Caco-2 (cell line): ENCODE results near the gene IL24. TPM values are rescaled to one million over a fixed set of nuclear protein-coding genes. Genes with fewer than 3 reads are reported as not detected.

ENCODE experiments used
- BruUV-seq: library from RNA; stranded (reverse); fragments of 400-500 nt; replicated peaks from 2 replicates; lab custom pipeline; 2021; lab: Mats Ljungman, UMichigan
- CTCF ChIA-PET: fragments of 300-600 bp; sonication (Branson Sonifier 250); formaldehyde crosslinking; loops from one replicate; lab custom pipeline; 2022; ENCODE audit warnings: antibody characterized with exemption; lab: Charles Lee
- POLR2A ChIA-PET: fragments of 300-600 bp; sonication (Branson Sonifier 250); formaldehyde crosslinking; loops from one replicate; lab custom pipeline; 2022; ENCODE audit warnings: antibody characterized with exemption; lab: Charles Lee
- DNase-seq, 2 experiments: peaks; one replicate each; pipeline versions ENCODE4 v3.0.0 to v3.0.0-alpha.2; 2020 to 2022
- H3K27me3 ChIP-seq: replicated peaks from 2 replicates; pipeline ENCODE4 v1.6.0; 2011; ENCODE audit warnings: low read length; ENCODE audit not compliant: control insufficient read depth, insufficient read depth
- H3K36me3 ChIP-seq: 2 replicates; pipeline ENCODE4 v1.5.1; 2011; ENCODE audit warnings: low read length; ENCODE audit not compliant: control insufficient read depth, insufficient read depth
- H3K4me1 ChIP-seq: fragments of 250-450 bp; sonication (Bioruptor Pico); 2 replicates; pipeline ENCODE4 v1.5.1; 2020; ENCODE audit warnings: mild to moderate bottlenecking
- H3K4me3 ChIP-seq: 2 replicates; pipeline ENCODE4 v1.5.1; 2011; ENCODE audit warnings: low read depth, mild to moderate bottlenecking, control low read depth, low read length
- H3K9me3 ChIP-seq: fragments of 250-450 bp; sonication (Bioruptor Pico); 2 replicates; pipeline ENCODE4 v1.5.1; 2020; ENCODE audit warnings: mild to moderate bottlenecking, moderate library complexity
- H3K27ac Mint-ChIP-seq: one replicate; pipeline ENCODE4 v1.8.0; 2022; ENCODE audit warnings: mixed read lengths; ENCODE audit not compliant: unreplicated experiment
- H3K27me3 Mint-ChIP-seq: one replicate; pipeline ENCODE4 v1.8.0; 2022; ENCODE audit warnings: mixed read lengths; ENCODE audit not compliant: insufficient read depth, unreplicated experiment
- H3K36me3 Mint-ChIP-seq: one replicate; pipeline ENCODE4 v1.8.0; 2022; ENCODE audit warnings: mild to moderate bottlenecking, mixed read lengths; ENCODE audit not compliant: insufficient read depth, unreplicated experiment
- H3K4me1 Mint-ChIP-seq: one replicate; pipeline ENCODE4 v1.8.0; 2022; ENCODE audit warnings: low read depth, mixed read lengths; ENCODE audit not compliant: unreplicated experiment
- H3K4me3 Mint-ChIP-seq: one replicate; pipeline ENCODE4 v1.8.0; 2022; ENCODE audit warnings: mild to moderate bottlenecking, moderate library complexity, mixed read lengths; ENCODE audit not compliant: unreplicated experiment
- H3K9me3 Mint-ChIP-seq: one replicate; pipeline ENCODE4 v1.8.0; 2022; ENCODE audit warnings: mixed read lengths; ENCODE audit not compliant: unreplicated experiment
- intact Hi-C: fragments of 100-400 bp; cut with micrococcal nuclease; formaldehyde crosslinking; loops from one replicate; pipeline ENCODE4 v1.10.0; 2022; ENCODE audit not compliant: unreplicated experiment
- total RNA-seq: library from RNA; stranded (reverse); gene quantifications from 2 replicates; pipeline ENCODE4 v1.2.3, GENCODE V29; 2022
- TF ChIP-seq, protein P1 (sequence below), 2 experiments: fragments of 200-600 bp in 1 of 2; IDR thresholded peaks; 1 replicate in 1 of 2; 2 replicates in 1 of 2; pipeline versions ENCODE4 v1.5.1 to v1.8.0; 2011 to 2022; ENCODE audit warnings: antibody characterized with exemption in 1 of 2, control low read depth in 1 of 2, inconsistent platforms in 1 of 2, low read depth in 1 of 2, low read length in 1 of 2, mild to moderate bottlenecking in 1 of 2, moderate library complexity in 1 of 2; ENCODE audit not compliant: insufficient read depth in 1 of 2, severe bottlenecking in 1 of 2, unreplicated experiment in 1 of 2

The IL24 gene
- total RNA-seq, 1 experiment from 2014 or later, result not detected

DNA sequence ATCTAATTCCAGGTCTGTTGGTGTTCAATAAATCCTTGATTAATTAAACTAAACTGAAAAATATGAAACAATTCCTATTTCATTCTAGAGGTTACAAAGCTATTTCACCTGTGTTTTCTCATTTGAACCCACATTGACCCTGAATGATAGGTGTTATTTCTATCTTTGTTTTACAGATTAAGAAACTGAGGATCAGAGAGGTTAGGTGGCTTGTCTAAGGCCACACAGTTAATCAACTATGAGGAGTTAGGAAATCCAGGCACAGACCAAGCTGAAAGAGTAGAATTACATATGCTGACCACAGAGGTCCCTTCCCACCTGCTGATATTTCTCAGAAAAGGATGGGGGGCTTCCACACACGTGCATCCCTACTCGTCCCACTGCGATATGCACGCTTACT is 48.5 kb downstream of the IL24 start:
- H3K27me3 ChIP-seq, result no peaks in the 10 kb centered on the region
- peaks cover 7% of the 10 kb centered on the region; the same call in 1 of the 2 replicates for H3K9me3 ChIP-seq
- BruUV-seq, result no TSS peak
- POLR2A ChIA-PET, result no interaction called here
- Mint-ChIP-seq H3K9me3 (peaks cover 6% of the 10 kb centered on the region), H3K27ac (no peak overlapping the region), H3K4me3 (no peak overlapping the region), H3K4me1 (peaks cover 2% of the 10 kb centered on the region), H3K27me3 (no peaks in the 10 kb centered on the region), H3K36me3 (no peaks in the 10 kb centered on the region)
- no peak for DNase-seq
- CTCF ChIA-PET, result no interaction called here
- H3K4me3 ChIP-seq, result no peak overlapping the region
- TF ChIP-seq, protein P1, sequence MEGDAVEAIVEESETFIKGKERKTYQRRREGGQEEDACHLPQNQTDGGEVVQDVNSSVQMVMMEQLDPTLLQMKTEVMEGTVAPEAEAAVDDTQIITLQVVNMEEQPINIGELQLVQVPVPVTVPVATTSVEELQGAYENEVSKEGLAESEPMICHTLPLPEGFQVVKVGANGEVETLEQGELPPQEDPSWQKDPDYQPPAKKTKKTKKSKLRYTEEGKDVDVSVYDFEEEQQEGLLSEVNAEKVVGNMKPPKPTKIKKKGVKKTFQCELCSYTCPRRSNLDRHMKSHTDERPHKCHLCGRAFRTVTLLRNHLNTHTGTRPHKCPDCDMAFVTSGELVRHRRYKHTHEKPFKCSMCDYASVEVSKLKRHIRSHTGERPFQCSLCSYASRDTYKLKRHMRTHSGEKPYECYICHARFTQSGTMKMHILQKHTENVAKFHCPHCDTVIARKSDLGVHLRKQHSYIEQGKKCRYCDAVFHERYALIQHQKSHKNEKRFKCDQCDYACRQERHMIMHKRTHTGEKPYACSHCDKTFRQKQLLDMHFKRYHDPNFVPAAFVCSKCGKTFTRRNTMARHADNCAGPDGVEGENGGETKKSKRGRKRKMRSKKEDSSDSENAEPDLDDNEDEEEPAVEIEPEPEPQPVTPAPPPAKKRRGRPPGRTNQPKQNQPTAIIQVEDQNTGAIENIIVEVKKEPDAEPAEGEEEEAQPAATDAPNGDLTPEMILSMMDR (IDR thresholded peaks at IDR 0.05; ENCODE audit: insufficient read depth in 1 of 2, low read depth in 1 of 2, low read length in 1 of 2, severe bottlenecking in 1 of 2, unreplicated experiment in 1 of 2), result no peak
- no peaks in the 10 kb centered on the region for H3K36me3 ChIP-seq
- intact Hi-C loops, result no loop called here
- H3K4me1 ChIP-seq, result peaks cover 19% of the 10 kb centered on the region

DNA sequence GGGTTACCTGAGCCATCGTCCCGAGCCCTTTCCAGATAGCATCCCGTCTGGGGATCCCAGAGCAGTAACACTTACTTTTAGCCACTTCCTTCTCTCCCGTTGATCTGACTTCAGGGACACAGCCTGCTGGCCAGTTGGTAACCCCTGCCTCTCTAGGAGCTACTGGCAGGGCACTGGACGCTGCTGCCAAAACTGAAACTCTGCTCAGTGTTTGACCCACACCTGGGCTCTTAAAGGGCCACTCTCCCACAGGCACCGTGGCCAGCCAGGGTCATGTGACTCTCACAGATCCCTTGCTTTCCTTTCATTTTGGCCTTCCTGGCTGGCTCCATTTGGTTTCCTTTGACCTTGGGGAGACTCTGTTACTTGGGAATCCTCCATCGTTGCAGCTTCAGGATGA is 49.0 kb downstream of the IL24 start, which contains the start of gene PIGR:
PIGR (minus strand) TSS at position 206 of the 400 bp plus-strand sequence. CDS start 5,935 bp downstream, outside the sequence.
- no peaks in the 10 kb centered on the region for H3K36me3 ChIP-seq
- TF ChIP-seq, protein P1 (IDR thresholded peaks at IDR 0.05; ENCODE audit: insufficient read depth in 1 of 2, low read depth in 1 of 2, low read length in 1 of 2, severe bottlenecking in 1 of 2, unreplicated experiment in 1 of 2), result no peak
- no peak within 1 kb of the TSS for H3K4me3 Mint-ChIP-seq
- CTCF ChIA-PET, result interaction anchor here (1.0 to 1.8 kb wide), 2 partner anchors 11 to 33 kb away, joined by 4 to 5 read pairs; no protein-coding TSS in a partner anchor
- DNase-seq, result no peak
- no peaks in the 10 kb centered on the region for H3K27me3 ChIP-seq
- peaks cover 6% of the 10 kb centered on the region for H3K9me3 Mint-ChIP-seq
- H3K4me1 ChIP-seq, result peaks cover 20% of the 10 kb centered on the region
- peaks cover 7% of the 10 kb centered on the region for H3K4me1 Mint-ChIP-seq
- no peaks in the 10 kb centered on the region for H3K27me3 Mint-ChIP-seq
- no TSS peak for BruUV-seq
- POLR2A ChIA-PET, result no interaction called here
- no peak within 1 kb of the TSS for H3K4me3 ChIP-seq
- no peaks in the 10 kb centered on the region for H3K36me3 Mint-ChIP-seq
- H3K9me3 ChIP-seq, result peaks cover 7% of the 10 kb centered on the region; the same call in 1 of the 2 replicates
- intact Hi-C loops, result no loop called here
- H3K27ac Mint-ChIP-seq, result no peak within 1 kb of the TSS

DNA sequence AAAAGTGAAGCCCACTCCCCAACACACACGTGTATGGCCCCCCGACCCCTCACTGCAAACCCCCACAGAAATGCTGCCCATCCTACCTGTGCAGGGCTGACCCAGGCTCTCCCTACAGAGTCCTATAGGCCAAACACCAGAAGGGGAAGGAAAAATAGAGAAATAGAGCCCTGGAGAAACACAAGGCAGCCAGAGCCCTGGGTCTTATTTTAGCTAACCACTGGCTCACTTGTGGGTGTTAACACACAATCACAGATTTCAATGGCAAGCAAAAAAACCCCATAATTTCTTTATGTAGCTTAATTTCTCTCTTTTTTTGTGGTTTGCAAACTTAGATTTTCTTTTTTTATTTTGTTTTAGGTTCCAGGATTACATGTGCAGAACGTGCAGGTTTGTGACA is 50.0 kb downstream of the IL24 start:
- ChIA-PET POLR2A (no interaction called here), CTCF (interaction anchor here (1.0 to 1.8 kb wide), 2 partner anchors 12 to 32 kb away, joined by 4 to 5 read pairs; no protein-coding TSS in a partner anchor)
- Mint-ChIP-seq H3K27me3 (no peaks in the 10 kb centered on the region), H3K36me3 (no peaks in the 10 kb centered on the region), H3K27ac (no peak overlapping the region), H3K4me1 (peaks cover 17% of the 10 kb centered on the region), H3K9me3 (peaks cover 6% of the 10 kb centered on the region), H3K4me3 (no peak overlapping the region)
- DNase-seq, result no peak
- H3K27me3 ChIP-seq, result no peaks in the 10 kb centered on the region
- H3K36me3 ChIP-seq, result no peaks in the 10 kb centered on the region
- no peak overlapping the region for H3K4me3 ChIP-seq
- BruUV-seq, result no TSS peak
- intact Hi-C loops, result no loop called here
- TF ChIP-seq, protein P1 (IDR thresholded peaks at IDR 0.05; ENCODE audit: insufficient read depth in 1 of 2, low read depth in 1 of 2, low read length in 1 of 2, severe bottlenecking in 1 of 2, unreplicated experiment in 1 of 2), result no peak
- peaks cover 20% of the 10 kb centered on the region for H3K4me1 ChIP-seq
- peaks cover 7% of the 10 kb centered on the region; the same call in 1 of the 2 replicates for H3K9me3 ChIP-seq
